NCI-H82 treated with DMSO at 0.1 percent for 48 hours (cell line): Measurements from ENCODE around the gene SPAG6.
"Not testable (repeated sequence)": the region's sequence is repeated elsewhere in the genome, so short reads cannot be mapped to it uniquely, and the experiment has no call there.

Experiments used
- DNase-seq: peaks from one replicate; lab custom pipeline; 2025; ENCODE audit not compliant: unreplicated experiment; lab: John Stamatoyannopoulos, UW

SPAG6 gene

DNA sequence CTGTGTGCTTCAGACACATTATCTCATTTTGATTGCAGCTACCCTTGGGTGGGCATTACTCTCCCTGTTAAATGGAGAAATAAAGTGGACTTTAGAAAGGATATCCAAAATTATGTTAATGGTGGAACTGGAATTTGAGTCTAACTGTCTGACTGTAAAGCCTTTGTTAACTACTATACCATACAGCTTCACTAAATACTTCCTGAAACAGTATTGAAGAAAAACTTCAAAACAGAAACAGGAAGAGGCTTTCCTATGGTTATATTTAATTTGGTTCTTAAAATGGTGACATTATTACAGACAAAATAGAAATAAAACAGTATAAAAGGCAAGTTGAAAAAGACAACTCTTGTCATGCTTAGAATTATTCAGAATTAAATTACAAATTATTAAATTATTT lies 25.0 kb downstream of the SPAG6 start:
- DNase-seq, result no peak

DNA sequence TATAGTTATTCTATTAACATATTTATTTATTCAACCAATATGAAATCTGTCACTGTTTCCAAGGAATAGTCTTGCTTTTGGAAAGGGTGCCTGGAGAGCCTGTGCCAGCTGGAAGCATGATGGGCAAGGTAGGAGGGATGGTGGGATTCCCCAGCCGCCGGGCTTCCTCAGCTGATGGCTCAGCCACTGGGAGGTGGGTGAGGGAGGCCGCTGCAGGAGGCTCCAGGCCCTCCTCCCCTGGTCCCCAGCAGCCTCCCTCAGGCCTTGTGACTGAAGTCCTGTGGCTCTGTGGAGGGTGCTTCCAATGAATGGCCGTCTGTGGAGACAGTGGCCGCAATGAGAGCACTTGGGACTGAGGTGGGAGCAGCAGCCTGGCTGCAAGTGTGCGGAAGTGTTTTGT lies 27.0 kb downstream of the SPAG6 start:
- no peak for DNase-seq

DNA sequence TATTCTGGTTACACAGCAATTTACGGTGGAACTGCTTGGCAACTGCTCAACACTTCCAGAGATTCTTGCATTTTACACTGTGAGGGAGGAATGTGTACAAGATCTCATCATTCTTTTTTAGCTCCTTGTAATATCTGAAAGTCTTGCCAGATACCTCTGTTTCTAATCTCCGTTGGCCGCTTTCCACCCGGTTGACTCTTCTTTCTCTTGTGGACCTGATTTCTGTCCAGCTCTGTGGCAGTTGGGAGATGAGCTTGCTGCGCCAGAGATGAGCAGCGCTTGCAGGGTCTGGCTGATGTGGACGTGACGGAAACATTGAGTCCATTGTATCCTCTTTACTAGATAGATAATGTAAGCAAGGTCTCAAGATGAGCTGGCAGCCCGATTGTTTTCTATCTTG lies 27.6 kb downstream of the SPAG6 start:
- no peak for DNase-seq

DNA sequence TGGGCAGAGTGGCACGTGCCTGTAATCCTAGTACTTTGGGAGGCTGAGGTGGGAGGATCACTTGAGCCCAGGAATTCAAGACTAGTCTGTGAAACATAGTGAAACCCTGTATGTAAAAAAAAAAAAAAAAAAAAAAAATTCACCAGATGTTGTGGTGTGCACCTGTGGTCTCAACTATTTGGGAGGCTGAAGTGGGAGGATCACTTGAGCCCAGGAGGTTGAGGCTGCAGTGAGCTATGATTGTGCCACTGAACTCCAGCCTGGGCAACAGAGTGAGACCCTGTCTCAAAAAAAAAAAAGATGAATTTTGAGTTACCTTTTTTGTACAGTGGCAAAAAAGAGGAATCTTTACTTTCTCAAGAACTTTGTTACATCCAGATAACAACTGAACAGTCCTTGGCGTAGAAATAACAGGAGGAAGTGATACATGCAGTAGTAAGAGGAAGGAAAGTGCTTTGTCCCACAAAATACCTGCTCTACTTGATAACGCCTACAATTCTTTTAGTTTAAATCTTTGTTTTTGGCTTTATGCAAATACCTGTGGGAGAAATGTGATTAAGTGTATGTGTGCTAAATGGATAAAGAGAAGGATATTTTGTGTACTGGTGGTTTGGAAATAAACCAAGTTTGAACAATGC lies 29.3 kb downstream of the SPAG6 start:
- DNase-seq, result no peak

DNA sequence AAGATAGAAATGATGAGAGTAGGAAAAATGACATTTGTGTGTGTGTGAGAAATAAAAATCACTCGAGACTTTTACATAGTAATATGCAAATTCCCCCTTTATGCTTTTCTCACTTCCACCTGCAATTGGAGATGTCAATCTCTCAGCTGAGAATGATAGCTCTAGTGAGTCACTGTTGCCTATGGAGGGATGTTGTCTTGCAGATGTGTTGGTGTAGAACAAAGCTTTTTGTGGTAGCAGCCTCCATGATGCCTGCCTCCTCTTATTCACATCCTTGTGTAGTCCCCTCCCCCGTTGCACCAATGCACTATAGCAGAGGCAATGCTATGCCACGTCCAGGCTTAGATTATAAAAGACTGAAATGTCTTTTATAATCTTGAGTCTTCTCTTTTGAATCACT lies 33.8 kb downstream of the SPAG6 start:
- DNase-seq, result no peak

DNA sequence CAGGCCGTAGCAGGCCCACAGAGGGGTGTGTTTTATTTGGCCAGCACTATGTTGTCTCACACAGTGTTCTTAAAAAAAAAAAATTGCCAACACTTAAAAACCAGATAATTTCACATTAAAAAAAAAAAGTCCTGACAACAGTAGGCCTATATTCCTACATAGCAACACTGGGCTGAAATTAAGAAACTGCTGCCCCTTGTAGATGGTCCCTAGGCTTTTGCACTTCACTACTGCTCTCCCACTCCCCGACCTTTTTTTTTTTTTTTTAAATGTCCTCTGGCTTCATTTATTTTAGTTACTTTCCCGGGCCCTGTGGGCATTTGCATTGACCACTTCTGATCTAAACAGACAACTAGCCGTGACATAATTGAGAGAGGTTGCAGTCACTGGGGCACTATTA lies 36.0 kb downstream of the SPAG6 start:
- DNase-seq, result no peak

DNA sequence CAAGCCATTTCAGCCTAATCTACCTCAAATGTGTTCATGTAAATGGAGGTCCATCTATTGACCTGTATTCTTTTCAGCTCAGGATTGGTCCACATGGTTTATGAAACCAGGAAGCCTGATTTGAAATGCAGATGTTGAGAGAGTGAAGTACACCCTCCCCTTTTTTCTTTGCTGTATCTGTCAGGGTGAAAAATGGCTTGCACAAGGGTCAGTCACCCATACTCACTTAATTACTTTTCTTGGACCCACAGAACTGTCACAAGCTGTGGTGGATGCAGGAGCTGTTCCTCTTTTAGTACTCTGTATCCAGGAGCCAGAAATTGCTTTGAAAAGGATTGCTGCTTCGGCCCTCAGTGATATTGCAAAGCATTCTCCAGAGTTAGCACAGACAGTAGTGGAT lies 41.2 kb downstream of the SPAG6 start:
- no peak for DNase-seq

DNA sequence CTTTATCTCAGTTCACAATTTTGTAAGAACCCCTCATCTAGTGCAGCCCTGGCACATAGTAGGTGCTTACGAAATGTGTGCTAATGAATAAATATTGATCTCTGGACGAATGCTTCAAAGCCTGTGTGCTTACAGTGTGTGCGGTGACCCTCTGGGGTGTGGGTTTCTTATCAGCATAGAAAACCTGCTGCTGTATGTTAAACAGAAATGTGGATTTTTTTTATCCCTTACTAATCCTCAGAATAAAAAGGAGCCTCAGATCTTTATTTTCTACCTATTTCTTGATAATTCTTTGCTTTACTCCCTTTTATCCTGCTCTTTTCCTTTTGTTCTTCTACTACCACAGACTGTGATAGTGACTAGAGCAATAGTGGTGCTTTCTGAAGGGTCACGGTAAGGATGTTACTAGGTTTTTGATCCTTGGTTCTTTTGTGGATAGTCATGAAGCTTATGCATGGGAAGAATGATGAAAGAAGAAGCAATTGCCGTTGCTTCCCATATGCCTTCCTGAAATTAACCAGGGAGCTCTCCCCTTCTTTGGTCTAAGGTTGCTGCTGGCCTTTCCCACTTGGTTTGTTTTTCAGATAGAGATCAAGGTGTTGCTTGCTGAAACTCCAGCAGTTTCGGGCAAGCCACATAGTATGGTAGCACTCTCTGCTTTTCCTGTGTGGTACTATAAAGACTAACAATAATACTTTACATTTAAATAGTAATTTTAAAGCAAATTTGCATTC lies 44.7 kb downstream of the SPAG6 start:
- DNase-seq, result no peak

DNA sequence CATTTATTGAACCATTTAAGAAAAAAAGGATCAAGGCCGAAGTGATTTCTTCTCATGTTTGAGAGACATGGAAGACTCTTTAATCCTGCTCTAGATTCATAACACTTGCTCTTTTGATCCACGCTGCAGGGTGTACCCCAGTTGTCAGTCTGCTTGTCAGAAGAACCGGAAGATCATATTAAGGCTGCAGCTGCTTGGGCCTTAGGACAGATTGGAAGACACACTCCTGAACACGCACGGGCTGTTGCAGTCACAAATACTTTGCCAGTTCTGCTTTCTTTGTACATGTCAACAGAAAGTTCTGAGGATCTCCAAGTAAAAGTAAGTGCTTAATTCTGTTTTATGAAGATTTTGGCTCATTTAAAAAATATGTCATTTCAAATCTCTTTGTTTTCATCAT lies 46.3 kb downstream of the SPAG6 start:
- DNase-seq, result no peak

DNA sequence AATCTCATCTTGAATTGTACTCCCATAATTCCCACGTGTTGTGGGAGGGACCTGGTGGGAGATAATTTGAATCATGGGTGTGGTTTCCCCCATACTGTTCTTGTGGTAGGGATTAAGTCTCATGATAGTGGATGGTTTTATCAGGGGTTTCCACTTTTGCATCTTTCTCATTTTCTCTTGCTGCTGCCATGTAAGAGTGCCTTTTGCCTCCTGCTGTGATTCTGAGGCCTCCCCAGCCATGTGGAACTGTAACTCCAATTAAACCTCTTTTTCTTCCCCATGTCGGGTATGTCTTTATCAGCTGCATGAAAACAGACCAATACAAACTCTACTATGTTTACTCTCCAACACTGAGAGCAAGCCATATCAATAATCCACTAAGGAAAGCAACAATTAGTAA lies 50.9 kb downstream of the SPAG6 start:
- DNase-seq, result not testable (repeated sequence)

DNA sequence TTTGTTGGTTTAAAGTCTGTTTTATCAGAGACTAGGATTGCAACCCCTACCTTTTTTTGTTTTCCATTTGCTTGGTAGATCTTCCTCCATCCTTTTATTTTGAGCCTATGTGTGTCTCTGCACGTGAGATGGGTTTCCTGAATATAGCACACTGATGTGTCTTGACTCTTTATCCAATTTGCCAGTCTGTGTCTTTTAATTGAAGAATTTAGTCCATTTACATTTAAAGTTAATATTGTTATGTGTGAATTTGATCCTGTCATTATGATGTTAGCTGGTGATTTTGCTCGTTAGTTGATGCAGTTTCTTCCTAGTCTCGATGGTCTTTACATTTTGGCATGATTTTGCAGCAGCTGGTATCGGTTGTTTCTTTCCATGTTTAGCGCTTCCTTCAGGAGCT lies 61.6 kb downstream of the SPAG6 start:
- not testable (repeated sequence) for DNase-seq

DNA sequence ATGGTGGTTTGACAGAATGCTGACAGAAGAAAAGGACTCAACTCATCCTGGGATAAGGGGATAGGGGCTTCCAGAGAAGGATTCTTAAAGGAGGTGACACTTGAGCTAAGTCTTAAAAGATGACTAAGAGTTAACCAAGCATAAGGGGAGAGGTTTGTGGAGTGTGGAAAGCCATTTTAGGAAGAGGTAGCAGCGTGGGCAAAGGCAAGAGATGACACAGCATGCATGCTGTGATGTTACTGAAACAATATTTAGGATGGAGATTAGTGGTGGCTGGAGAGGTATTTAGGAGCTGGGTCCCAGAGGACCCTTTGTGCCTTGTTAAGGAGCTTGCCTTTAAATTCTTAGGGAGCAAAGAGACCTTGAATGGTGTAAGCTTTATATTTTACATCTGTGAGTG lies 65.1 kb downstream of the SPAG6 start:
- no peak for DNase-seq

DNA sequence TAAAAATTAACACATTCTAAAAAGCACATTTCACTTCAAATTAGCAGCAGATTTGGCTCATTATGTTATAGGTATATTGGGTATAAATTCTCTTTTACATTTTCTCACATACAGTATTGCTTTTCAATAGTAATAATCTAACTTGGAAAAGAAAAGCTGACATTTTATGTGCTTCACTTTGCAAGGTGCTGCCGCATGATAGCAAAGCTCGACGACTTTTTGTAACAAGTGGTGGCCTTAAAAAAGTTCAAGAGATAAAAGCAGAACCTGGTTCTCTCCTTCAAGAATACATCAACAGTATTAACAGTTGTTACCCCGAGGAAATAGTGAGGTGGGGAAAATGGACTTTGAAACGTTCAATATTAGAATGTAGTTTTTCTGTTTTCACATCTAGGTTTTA lies 65.5 kb downstream of the SPAG6 start:
- no peak for DNase-seq

DNA sequence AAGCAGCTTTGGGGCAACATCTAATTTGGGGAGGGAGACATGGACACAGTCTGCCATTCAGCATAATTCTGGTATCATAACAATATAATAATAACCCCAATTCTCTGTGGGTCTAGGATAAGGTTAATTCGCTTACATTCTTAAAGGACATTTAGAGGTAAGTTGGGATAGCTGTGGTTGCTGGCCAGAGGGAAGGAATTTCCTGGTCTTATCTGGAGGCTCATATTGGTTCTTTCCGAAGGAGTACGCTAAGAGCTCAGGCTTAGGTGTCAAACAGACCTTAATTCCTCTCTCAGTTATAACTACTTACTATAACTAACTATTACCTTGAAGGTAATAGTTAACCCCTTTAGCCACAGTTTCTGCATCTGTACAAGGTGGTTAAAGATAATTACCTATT lies 68.8 kb downstream of the SPAG6 start:
- DNase-seq, result no peak

DNA sequence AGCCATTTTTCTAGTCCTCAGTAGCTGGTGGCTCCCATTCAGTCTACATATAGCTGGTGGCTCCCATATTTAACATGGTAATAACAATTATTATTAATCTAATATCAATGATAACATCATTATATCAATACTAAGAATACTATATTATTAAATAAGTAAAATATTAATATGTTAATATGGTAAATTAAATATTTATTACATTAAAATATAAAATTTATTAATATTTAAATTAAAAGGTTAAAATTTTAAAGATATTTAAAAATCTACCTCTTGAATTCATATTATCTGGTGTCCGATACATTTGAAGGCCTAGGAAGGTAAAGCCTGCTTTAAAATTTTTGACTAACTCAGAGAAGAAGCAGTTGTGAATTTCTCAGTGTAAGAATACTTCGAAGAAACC lies 69.8 kb downstream of the SPAG6 start:
- DNase-seq, result no peak

DNA sequence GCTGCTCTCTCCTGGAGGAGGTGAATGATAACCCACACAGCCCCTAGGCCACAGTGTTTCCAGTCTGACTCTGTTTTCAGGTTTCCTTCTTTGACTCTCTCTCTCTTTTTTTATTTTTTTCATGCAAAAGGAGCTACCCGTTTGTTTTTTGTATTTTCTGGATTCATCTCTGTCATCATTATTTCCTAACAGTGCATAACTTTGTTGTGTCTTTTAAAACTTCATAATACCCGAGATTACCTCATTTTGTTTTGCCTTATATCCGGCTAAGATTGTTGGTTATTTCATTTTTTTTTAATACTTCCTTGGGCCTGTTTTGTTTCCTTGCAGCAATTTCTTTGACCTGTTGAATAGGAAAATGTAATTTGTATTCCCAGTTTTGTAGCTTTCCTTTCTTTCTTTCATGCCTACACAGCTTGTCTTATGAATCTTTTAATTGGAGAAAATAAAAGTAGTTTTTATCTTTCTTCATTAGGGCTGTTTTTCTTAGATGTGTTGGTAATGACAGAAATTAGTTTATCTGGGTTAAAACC lies 72.5 kb downstream of the SPAG6 start:
- DNase-seq, result no peak

DNA sequence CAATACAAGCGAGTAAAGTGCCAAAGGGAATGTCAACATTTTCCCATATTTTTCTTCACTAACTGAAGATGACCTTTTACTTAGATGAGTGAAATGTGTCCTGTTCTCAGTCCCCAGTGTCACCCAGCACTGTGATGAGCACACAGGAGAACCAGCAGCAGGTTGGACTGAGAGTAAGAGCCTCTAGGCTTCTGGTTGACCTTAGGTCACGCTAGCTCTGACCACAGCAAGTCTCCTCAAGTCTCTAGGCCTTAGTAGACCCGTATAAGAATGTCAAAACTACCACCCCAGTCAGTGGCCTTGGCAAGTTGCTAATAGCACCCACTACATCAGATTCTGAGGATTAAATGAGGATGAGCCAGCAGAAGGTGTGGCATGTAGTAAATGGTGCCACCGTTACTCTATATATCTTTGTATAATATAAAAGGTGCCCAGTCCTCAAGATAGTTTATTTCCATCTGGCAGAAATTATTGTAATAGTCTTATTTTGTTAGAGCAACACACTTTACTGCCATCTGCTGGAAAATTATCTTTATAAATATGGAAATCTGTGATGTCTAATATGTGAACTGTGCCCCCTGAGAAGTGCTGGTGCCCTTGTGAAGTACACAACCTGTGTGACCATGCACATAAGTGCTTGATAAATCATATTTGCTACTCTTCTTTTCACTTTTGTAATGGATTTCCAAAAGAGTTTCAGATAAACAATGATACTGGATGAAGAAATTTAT lies 75.7 kb downstream of the SPAG6 start:
- DNase-seq, result no peak

DNA sequence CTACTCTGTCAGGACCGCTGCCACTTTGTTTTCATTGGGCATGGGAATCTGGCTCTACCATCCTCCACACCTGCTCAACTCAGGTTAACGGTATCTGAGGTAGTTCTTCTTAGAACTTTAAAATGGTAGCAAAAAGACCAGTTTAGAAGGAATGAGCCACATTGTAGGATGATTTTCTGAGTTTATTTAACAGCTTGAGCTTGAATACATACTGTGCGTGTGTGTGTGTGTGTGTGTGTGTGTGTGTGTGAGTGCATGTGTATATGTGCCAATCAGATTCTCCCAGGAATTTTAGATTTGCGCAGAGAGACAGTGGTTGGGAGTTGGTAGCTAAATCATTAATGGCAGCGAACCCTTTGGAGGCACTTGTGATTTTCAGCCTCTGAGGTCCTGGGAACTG lies 81.4 kb downstream of the SPAG6 start:
- DNase-seq, result no peak

DNA sequence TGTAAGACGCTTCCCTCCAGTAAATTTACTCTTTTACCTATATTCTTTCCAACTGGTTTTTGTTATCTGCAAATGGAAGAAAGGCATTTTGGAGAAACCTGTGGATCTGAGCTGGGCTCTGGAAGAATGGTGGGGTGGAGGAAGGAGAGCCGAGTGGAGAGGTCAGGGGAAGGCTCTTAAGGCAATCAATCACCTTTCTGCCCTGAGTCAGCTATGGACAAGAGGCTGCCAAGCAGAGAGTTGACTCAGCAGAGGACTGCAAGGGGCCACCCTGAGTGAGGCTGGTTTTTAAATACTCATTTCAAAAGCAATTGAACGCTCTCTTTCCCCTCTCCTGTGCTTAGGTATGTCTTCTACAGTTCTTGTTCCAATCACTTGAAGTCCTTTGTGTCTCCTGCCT lies 81.8 kb downstream of the SPAG6 start:
- no peak for DNase-seq

DNA sequence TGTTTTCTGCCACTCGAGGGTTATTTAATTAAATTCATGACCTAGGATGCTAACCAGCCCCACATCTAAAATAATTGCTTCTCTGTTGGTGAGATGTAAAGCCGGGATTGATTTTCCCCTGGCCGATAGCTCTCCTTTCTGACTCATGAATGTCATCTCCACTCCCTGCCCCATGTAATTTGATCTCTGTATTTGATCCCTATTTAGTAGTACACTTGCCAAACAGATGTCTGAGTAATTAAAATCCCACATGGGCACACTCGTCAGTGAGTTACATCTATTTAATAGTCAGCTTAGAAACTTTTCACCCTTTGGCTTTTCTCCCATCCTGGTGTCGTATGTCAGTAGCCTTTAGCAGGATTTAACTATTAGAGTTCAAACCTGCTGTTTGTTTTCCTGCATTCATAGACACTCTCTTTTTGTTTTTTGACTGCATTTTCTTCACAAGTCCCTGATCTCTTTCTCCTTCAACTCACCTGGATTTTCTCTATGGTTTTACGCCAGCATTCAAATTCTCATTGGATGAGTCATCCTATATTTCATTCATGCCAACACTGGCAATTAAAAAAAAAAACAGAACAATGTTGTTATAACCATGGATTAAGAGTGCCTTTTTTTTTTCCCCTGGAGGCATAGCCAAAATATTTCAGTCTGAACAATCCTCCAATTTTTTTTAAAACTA lies 82.7 kb downstream of the SPAG6 start:
- DNase-seq, result peak; percentile 88

DNA sequence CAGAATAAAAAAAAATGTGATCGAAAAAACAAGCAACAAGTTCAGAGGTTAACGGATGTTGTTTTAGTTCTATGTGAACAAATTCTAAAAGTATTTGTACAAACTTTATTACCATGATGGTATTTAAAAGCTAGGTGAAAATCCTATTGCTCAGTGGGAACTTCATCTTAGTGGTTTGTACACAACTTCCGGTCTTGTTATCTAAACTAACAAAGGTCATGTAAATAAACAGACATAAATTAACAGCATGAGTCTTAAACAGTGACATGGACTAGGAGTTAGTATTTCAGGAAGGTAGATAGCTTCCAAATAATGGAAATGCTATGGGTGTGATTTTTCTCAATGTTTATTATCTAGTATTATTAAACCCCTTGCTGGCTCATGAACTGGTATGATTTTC lies 83.8 kb downstream of the SPAG6 start:
- no peak for DNase-seq
